ENCODE measurements around the gene UQCRH. TPM values are rescaled to one million over a fixed set of nuclear protein-coding genes. Genes with fewer than 3 reads are reported as not detected.
A peak's percentile ranks its signal among the peaks of the same experiment; 100 is the strongest.
"Not testable (repeated sequence)": the region's sequence is repeated elsewhere in the genome, so short reads cannot be mapped to it uniquely, and the experiment has no call there.

UQCRH gene
- total RNA-seq, 1 experiment from 2014 or later, result 455 TPM

GRCh38 chr1:46319960-46320914, 16.7 kb downstream of the UQCRH start:
- not testable (repeated sequence) for H3K27ac ChIP-seq (ENCODE audit: low read length); H3K9ac ChIP-seq (ENCODE audit: low read length); H3K4me1 ChIP-seq (ENCODE audit: low read length); H3K36me3 ChIP-seq (ENCODE audit: insufficient read depth, low read length); H3K9me2 ChIP-seq (replicated peaks; ENCODE audit: insufficient read depth, low read length); H4K20me1 ChIP-seq (ENCODE audit: insufficient read depth, low read depth, low read length); DNase-seq; H3K4me3 ChIP-seq (ENCODE audit: low read length); H3K9me3 ChIP-seq (ENCODE audit: low read length); H3K4me2 ChIP-seq (ENCODE audit: low read depth, low read length, poor library complexity, severe bottlenecking); H3K27me3 ChIP-seq (ENCODE audit: low read length); H2AFZ ChIP-seq (ENCODE audit: low read length); H3K79me2 ChIP-seq (ENCODE audit: low read length)

- H3K27ac ChIP-seq (ENCODE audit: low read length); DNase-seq; H3K36me3 ChIP-seq (ENCODE audit: insufficient read depth, low read length); H3K4me1 ChIP-seq (ENCODE audit: low read length); H3K9me2 ChIP-seq (replicated peaks; ENCODE audit: insufficient read depth, low read length); H4K20me1 ChIP-seq (ENCODE audit: insufficient read depth, low read depth, low read length); H3K4me2 ChIP-seq (ENCODE audit: low read depth, low read length, poor library complexity, severe bottlenecking); H3K79me2 ChIP-seq (ENCODE audit: low read length); H3K9ac ChIP-seq (ENCODE audit: low read length); H3K9me3 ChIP-seq (ENCODE audit: low read length); H3K27me3 ChIP-seq (ENCODE audit: low read length); H2AFZ ChIP-seq (ENCODE audit: low read length); H3K4me3 ChIP-seq (ENCODE audit: low read length): not testable (repeated sequence)
Measured at GRCh38 chr1:46322191-46322590, 18.7 kb downstream of the UQCRH start.

- not testable (repeated sequence) for H3K4me3 ChIP-seq (ENCODE audit: low read length); H3K9ac ChIP-seq (ENCODE audit: low read length); H3K9me2 ChIP-seq (replicated peaks; ENCODE audit: insufficient read depth, low read length); H3K27ac ChIP-seq (ENCODE audit: low read length); H3K27me3 ChIP-seq (ENCODE audit: low read length); H4K20me1 ChIP-seq (ENCODE audit: insufficient read depth, low read depth, low read length); H3K79me2 ChIP-seq (ENCODE audit: low read length); H3K9me3 ChIP-seq (ENCODE audit: low read length); DNase-seq; H3K36me3 ChIP-seq (ENCODE audit: insufficient read depth, low read length); H3K4me1 ChIP-seq (ENCODE audit: low read length)
- Histone ChIP-seq H2AFZ (ENCODE audit: low read length) (peak overlapping the region; percentile 50; the same call in 1 of the 2 replicates), H3K4me2 (ENCODE audit: low read depth, low read length, poor library complexity, severe bottlenecking) (peak overlapping the region; percentile 15)
Measured at GRCh38 chr1:46325285-46326076, 22.0 kb downstream of the UQCRH start.

DNA sequence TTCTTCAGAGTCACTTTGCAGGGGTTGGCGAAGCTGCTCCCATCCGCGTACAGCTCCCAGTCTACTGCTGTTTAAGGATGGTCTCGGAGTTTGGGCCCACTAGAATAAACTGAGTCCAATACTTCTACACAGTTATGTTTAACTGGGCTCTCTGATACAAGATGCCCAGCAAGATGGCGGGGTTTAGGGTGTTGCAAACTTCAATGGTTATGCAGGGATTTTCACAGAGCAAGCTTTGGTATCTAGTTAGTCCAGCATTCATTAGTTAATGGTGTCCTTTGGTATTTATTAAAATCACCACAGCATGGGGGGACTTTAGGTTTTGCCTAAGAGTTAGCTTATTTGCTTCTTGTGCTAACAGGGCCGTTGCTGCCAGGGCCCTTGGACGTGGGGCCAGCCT, 24.7 kb downstream of the UQCRH start:
- not testable (repeated sequence) for H3K9ac ChIP-seq (ENCODE audit: low read length); H3K4me3 ChIP-seq (ENCODE audit: low read length); H3K27me3 ChIP-seq (ENCODE audit: low read length); H3K79me2 ChIP-seq (ENCODE audit: low read length); H3K9me3 ChIP-seq (ENCODE audit: low read length); H3K4me2 ChIP-seq (ENCODE audit: low read depth, low read length, poor library complexity, severe bottlenecking); H4K20me1 ChIP-seq (ENCODE audit: insufficient read depth, low read depth, low read length); H3K9me2 ChIP-seq (replicated peaks; ENCODE audit: insufficient read depth, low read length); H3K27ac ChIP-seq (ENCODE audit: low read length); H3K36me3 ChIP-seq (ENCODE audit: insufficient read depth, low read length); DNase-seq; H2AFZ ChIP-seq (ENCODE audit: low read length)
- peaks cover 25% of the 10 kb centered on the region for H3K4me1 ChIP-seq (ENCODE audit: low read length)

DNA sequence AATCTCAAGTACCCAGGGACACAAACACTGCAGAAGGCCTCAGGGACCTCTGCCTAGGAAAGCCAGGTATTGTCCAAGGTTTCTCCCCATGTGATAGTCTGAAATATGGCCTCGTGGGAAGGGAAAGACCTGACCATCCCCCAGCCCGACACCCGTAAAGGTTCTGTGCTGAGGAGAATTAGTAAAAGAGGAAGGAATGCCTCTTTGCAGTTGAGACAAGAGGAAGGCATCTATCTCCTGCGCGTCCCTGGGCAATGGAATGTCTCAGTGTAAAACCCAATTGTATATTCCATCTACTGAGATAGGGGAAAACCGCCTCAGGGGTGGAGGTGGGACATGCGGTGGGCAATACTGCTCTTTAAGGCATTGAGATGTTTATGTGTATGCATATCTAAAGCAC, 26.3 kb downstream of the UQCRH start:
- not testable (repeated sequence) for H3K4me3 ChIP-seq (ENCODE audit: low read length); H2AFZ ChIP-seq (ENCODE audit: low read length); H3K9ac ChIP-seq (ENCODE audit: low read length); H3K79me2 ChIP-seq (ENCODE audit: low read length); DNase-seq; H3K4me2 ChIP-seq (ENCODE audit: low read depth, low read length, poor library complexity, severe bottlenecking); H3K9me3 ChIP-seq (ENCODE audit: low read length); H4K20me1 ChIP-seq (ENCODE audit: insufficient read depth, low read depth, low read length); H3K36me3 ChIP-seq (ENCODE audit: insufficient read depth, low read length); H3K27me3 ChIP-seq (ENCODE audit: low read length); H3K9me2 ChIP-seq (replicated peaks; ENCODE audit: insufficient read depth, low read length); H3K27ac ChIP-seq (ENCODE audit: low read length)
- H3K4me1 ChIP-seq (ENCODE audit: low read length), result peaks cover 41% of the 10 kb centered on the region

DNA sequence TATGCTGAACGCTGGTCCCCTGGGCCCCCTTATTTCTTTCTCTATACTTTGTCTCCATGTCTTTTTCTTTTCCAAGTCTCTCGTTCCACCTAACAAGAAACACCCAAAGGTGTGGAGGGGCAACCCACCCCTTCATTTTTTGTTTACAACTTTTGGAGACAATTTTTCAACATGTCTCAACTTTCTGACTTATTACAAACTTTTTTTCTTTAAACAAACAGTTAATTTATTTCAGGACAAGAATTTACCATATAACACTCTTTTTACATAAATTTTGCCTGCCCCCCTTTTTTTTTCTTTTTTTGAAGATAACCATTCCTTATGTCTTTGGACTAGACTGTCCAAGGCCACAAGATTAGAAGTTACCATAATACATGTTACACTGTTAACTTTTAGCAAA, 26.9 kb downstream of the UQCRH start:
- not testable (repeated sequence) for H3K79me2 ChIP-seq (ENCODE audit: low read length); H3K4me2 ChIP-seq (ENCODE audit: low read depth, low read length, poor library complexity, severe bottlenecking); H3K9me3 ChIP-seq (ENCODE audit: low read length); H3K27ac ChIP-seq (ENCODE audit: low read length); H4K20me1 ChIP-seq (ENCODE audit: insufficient read depth, low read depth, low read length); H3K36me3 ChIP-seq (ENCODE audit: insufficient read depth, low read length); H3K27me3 ChIP-seq (ENCODE audit: low read length); H2AFZ ChIP-seq (ENCODE audit: low read length); H3K9ac ChIP-seq (ENCODE audit: low read length); H3K9me2 ChIP-seq (replicated peaks; ENCODE audit: insufficient read depth, low read length); H3K4me3 ChIP-seq (ENCODE audit: low read length)
- DNase-seq, result peak; percentile 25
- peaks cover 39% of the 10 kb centered on the region for H3K4me1 ChIP-seq (ENCODE audit: low read length)

- not testable (repeated sequence) for H3K27ac ChIP-seq (ENCODE audit: low read length); H3K79me2 ChIP-seq (ENCODE audit: low read length); H4K20me1 ChIP-seq (ENCODE audit: insufficient read depth, low read depth, low read length); H3K9me3 ChIP-seq (ENCODE audit: low read length); H3K36me3 ChIP-seq (ENCODE audit: insufficient read depth, low read length); H3K27me3 ChIP-seq (ENCODE audit: low read length); H3K9me2 ChIP-seq (replicated peaks; ENCODE audit: insufficient read depth, low read length); H3K4me3 ChIP-seq (ENCODE audit: low read length)
- peak; percentile 49 for DNase-seq
- H3K9ac ChIP-seq (ENCODE audit: low read length), result peak overlapping the region; percentile 4; the same call in 1 of the 2 replicates
- peak overlapping the region; percentile 7 for H3K4me2 ChIP-seq (ENCODE audit: low read depth, low read length, poor library complexity, severe bottlenecking)
- H3K4me1 ChIP-seq (ENCODE audit: low read length), result peaks cover 33% of the 10 kb centered on the region
- peak overlapping the region; percentile 74; the same call in 1 of the 2 replicates for H2AFZ ChIP-seq (ENCODE audit: low read length)
Measured at GRCh38 chr1:46331786-46332540, 28.5 kb downstream of the UQCRH start.
